ENCODE measurements around the gene S100A2.

DNA sequence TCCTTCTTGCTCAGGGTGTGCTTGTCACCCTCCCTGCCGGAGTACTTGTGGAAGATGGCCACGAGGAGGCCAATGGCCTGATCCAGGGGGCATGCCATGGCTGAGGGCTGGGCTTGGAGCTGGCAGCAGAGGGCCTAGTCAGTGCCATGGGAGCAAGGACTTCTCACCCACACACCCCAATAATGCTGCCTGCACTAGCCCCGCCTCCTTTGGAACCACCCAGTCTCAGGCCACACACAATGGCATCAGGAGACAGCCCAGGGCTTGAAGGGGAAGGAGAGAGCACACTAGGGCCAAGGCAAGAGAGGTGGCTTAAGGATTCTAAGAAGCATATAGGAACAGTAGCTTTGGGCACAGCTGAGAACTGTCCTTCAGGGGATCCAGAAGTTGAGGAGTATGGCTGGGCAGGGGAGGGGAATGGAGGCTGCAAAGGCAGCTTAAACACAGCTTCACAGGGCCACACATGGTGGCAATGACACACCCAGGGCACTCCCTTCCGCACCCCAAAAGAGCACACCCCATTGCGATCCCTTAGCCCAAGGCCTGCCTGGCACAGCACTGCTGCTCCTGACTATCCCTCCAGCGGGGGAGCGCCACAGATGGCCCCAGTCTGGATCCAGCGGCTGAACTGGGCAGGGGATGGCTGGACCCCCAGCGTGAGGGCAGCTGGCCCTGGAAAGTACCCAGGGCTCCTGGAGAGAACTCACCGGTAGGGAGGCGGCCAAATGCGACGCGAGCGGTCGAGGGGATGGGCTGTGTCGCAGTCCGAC, 30.2 kb downstream of the S100A2 start, which contains the start of gene S100A6:
- TF ChIP-seq EZH2 (IDR thresholded peaks at IDR 0.05; ENCODE audit: insufficient read depth, low read length) = no peak
- TF ChIP-seq, protein P1, sequence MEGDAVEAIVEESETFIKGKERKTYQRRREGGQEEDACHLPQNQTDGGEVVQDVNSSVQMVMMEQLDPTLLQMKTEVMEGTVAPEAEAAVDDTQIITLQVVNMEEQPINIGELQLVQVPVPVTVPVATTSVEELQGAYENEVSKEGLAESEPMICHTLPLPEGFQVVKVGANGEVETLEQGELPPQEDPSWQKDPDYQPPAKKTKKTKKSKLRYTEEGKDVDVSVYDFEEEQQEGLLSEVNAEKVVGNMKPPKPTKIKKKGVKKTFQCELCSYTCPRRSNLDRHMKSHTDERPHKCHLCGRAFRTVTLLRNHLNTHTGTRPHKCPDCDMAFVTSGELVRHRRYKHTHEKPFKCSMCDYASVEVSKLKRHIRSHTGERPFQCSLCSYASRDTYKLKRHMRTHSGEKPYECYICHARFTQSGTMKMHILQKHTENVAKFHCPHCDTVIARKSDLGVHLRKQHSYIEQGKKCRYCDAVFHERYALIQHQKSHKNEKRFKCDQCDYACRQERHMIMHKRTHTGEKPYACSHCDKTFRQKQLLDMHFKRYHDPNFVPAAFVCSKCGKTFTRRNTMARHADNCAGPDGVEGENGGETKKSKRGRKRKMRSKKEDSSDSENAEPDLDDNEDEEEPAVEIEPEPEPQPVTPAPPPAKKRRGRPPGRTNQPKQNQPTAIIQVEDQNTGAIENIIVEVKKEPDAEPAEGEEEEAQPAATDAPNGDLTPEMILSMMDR (IDR thresholded peaks at IDR 0.05; ENCODE audit: insufficient read depth, low read depth, low read length) = no peak

Data from astrocyte (in vitro differentiated cells and primary cell).